Fibroblast of the conjunctiva (primary cell): ENCODE results near the gene UTP4.
A peak's percentile ranks its signal among the peaks of the same experiment; 100 is the strongest.

Source experiments
- DNase-seq: peaks from one replicate; pipeline ENCODE4 v3.0.0-alpha.2; 2010; ENCODE audit warnings: low read depth

Gene UTP4

GRCh38 chr16:69176033-69176800 lies 43.8 kb downstream of the UTP4 start:
- no peak for DNase-seq

DNA sequence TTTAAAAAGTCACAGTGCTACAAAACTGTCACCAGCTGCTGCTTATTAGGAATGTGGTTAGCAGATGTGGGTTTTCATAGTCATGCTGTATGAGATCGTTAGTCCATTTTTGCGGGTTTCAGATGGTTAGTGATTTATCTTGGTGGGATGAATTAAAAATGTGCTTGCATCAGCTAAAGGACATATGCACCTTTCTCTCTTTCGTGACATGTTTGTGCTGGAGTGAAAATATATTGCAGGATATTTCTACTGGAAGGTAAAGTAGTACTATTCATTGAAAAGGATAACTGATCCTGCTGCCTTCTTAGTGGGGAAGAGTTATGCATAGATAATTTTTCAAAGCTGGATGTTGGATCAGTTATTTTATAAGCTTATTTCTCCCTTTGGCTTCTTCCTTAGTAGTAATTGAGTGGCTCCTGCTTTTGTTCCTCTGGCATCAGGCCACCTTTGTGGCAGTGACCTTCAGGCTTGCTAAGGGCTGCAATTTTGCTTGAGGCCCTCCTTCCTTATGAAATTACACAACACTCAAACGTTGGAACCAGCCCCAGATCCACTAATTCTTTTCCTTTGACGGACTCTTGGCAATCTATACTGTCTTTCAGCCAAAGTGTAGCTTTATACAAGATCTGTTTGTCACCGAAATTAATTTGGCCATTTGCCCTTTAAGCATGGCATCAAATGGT lies 47.0 kb downstream of the UTP4 start:
- DNase-seq, result peak; percentile 87

DNA sequence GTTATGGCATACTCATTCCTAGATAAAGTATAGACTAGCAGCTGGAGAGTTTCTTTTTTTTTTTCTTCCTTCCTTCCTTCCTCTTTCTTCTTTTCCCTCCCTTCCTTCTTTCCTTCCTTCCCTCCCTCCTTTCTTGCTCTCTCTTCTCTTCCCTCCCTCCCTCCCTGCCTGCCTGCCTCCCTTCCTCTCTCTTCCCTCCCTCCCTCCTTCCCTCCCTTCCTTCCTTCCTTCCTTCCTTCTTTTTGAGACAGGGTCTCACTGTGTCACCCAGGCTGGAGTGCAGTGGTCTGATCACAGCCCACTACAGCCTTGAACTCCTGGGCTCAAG lies 47.5 kb downstream of the UTP4 start:
- no peak for DNase-seq

GRCh38 chr16:69182730-69183416 lies 50.4 kb downstream of the UTP4 start:
- DNase-seq, result no peak

DNA sequence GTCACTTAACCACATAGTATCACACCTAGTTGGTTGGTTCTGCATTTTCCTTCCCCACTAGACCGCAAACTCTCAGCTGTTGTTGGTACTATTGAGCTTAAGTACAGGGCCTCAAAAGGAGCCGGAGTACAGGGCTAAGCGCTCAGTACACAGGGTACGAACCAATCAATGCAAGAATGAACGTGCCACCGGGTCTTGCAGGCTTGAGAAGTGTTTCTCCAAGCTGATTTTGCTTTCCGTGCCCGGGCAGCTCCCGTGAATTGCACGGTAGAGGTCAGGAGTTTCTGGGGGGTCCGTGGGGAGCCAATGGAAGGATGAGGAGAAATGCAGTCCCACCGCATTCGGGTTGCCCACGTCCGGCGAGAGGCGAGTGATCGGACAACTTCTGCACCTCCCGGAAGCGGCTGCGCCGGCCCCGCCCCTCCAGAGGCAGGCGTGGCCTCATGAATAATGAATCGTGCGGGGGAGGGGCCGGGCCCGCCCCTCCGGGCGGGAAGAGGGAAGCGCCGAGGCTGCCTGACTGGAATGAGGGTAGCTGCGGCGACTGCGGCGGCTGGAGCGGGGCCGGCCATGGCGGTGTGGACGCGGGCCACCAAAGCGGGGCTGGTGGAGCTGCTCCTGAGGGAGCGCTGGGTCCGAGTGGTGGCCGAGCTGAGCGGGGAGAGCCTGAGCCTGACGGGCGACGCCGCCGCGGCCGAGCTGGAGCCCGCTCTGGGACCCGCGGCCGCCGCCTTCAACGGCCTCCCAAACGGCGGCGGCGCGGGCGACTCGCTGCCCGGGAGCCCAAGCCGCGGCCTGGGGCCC lies 54.4 kb downstream of the UTP4 start, which contains the start of gene SNTB2:
Gene SNTB2 (plus strand): TSS at position 523 of the 804 bp plus-strand sequence. CDS start 3 bp downstream, at position 526.
- peak; percentile 71 for DNase-seq

- no peak for DNase-seq
Observed at GRCh38 chr16:69187446-69188235, 55.2 kb downstream of the UTP4 start.

GRCh38 chr16:69188236-69188549 lies 55.7 kb downstream of the UTP4 start:
- DNase-seq, result no peak

DNA sequence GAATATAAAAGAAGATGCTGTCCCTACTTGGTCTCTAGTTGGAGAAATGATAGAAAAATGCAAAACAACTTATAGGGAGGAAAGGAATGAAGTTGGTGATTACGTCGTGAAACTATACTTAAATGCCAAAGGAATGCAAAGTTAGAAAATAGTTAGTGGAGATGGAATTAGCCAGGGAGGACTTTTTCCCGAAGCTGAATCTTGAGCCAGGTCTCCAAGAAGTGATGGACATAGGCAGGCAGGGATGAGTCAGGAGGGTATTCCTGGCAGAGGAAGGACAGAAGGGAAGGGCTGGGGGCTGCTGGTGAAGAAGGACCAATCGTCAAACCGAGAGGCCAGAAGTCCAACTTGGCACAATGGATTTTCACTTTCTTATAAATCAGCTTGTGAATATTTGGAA lies 56.3 kb downstream of the UTP4 start:
- DNase-seq, result no peak

GRCh38 chr16:69190046-69190588 lies 57.7 kb downstream of the UTP4 start:
- DNase-seq, result no peak

- DNase-seq, result no peak
Observed at GRCh38 chr16:69190598-69190997, 58.1 kb downstream of the UTP4 start.

- no peak for DNase-seq
Observed at GRCh38 chr16:69191136-69191535, 58.7 kb downstream of the UTP4 start.

- no peak for DNase-seq
Observed at GRCh38 chr16:69193855-69194254, 61.4 kb downstream of the UTP4 start.

DNA sequence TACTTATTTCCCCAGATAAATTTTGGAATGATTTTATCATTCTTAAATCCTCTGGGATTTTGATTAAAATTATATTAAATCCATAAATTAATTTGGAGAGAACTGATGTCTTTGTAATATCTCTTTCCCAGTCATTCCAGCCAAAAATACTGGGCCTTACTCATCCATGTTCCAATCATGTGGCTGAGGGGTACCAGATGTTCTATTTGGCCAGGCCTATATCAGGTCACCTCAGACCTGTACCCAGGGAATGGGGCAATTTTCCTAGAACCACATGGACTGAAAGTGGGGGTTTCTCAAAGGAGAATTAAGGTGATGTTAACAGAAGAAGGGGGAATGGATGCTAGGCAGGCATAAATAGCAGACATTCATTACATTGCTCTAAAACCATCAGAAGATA lies 62.0 kb downstream of the UTP4 start:
- no peak for DNase-seq

GRCh38 chr16:69195369-69196029 lies 63.0 kb downstream of the UTP4 start:
- no peak for DNase-seq

DNA sequence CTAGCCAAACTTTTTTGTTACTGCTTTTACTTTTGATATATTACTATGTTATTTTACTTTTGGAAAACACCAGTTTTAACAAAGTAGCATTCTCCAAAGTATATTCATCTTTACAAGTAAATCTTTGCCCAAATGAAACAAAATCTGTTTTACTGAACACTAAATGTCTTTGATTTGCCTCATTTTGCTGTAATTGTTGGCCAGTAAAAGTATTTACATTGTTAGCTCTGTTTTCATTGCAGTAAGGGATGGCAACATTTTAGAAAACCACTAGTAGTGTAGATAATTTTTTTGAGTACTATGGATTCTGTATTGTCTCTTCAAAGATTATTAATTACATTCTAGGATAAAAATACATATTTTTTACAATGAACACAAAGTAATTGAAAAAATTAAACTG lies 65.1 kb downstream of the UTP4 start:
- no peak for DNase-seq

DNA sequence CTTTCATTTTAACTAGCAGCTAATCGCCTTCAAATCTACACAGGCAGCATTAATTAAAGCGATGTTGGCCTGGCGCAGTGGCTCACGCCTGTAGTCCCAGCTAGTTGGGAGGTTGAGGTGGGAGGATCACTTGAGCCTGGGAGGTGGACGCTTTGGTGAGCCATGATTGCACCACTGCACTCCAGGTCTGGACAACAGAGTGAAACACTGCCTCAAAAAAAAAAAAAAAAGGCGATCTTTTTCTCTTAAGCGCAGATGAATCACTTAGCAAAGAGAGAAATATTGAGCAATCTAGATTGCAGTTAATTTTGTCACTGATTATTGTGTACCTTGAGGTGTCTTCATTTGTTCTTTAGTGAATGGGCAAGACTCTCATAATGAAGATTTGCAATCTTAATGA lies 66.9 kb downstream of the UTP4 start:
- DNase-seq, result no peak

DNA sequence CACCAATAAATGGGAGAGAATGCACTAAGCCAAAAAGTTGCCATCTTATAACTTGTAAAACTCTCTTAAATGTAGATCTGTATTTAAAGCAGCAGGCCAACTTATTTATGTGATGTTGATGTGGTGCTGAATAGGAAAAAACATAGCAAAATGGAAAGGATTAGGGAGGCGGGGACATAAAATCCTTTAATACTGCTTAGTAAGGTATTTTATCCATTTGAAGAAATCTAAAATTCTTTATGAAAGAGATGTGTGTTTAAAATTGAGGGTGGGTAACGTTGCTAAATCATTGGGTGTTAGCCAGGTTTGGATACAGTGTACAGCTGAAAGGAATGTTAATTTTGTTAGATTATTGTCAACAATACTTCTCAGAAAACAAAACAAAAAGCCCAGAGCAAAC lies 68.8 kb downstream of the UTP4 start:
- no peak for DNase-seq

DNA sequence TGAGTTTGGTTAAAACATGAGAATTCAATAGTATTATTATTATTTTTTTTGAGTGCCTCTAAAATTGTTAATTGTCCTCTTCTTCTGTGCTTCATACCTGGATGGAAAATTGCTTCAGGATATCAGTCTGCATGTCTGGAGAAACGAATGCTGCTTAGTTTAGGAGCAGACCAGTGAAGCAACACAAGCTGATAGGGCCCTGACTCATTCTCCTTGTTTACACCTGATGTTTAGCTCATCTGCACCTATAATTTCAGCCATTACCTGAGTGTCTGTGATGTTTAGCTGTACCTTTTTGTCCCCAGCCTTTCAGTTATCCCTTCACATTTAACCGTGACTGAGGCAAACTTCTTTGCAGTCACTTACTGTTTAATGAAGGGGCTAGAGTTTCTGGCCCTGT lies 69.3 kb downstream of the UTP4 start:
- no peak for DNase-seq

- no peak for DNase-seq
Observed at GRCh38 chr16:69204172-69204571, 71.7 kb downstream of the UTP4 start.

GRCh38 chr16:69209735-69210134 lies 77.3 kb downstream of the UTP4 start:
- DNase-seq, result no peak

GRCh38 chr16:69217433-69217832 lies 85.0 kb downstream of the UTP4 start:
- no peak for DNase-seq
